ACC112 (cell line): ENCODE measurements around the gene AADACL2.

ENCODE experiments used
- H2AFZ ChIP-seq: fragments of 200-600 bp; sonication (generic); one replicate; pipeline ENCODE4 v1.6.0; 2017; ENCODE audit warnings: antibody characterized with exemption, low read length; ENCODE audit not compliant: unreplicated experiment
- H3K27ac ChIP-seq: fragments of 200-600 bp; sonication (generic); 2 replicates; pipeline ENCODE4 v1.5.1; 2014; ENCODE audit warnings: low read depth, mild to moderate bottlenecking, antibody characterized with exemption, low read length, moderate library complexity
- H3K27me3 ChIP-seq: fragments of 200-600 bp; sonication (generic); 2 replicates; pipeline ENCODE4 v1.6.1; 2014; ENCODE audit warnings: mild to moderate bottlenecking, antibody characterized with exemption, low read length, moderate library complexity, mixed read lengths; ENCODE audit not compliant: insufficient read depth
- H3K36me3 ChIP-seq: fragments of 200-600 bp; sonication (generic); 2 replicates; pipeline ENCODE4 v1.6.1; 2016; ENCODE audit warnings: mild to moderate bottlenecking, antibody characterized with exemption, low read length, moderate library complexity, mixed read lengths; ENCODE audit not compliant: insufficient read depth
- H3K4me1 ChIP-seq: fragments of 200-600 bp; sonication (generic); one replicate; pipeline ENCODE4 v1.6.1; 2016; ENCODE audit warnings: low read length, mixed read lengths; ENCODE audit not compliant: insufficient read depth, unreplicated experiment, control insufficient read depth
- H3K4me3 ChIP-seq: fragments of 200-600 bp; sonication (generic); 2 replicates; pipeline ENCODE4 v1.5.1; 2014; ENCODE audit warnings: mild to moderate bottlenecking, low read depth, low read length
- H3K79me2 ChIP-seq: fragments of 200-600 bp; sonication (generic); one replicate; pipeline ENCODE4 v1.6.0; 2016; ENCODE audit warnings: low read length; ENCODE audit not compliant: control insufficient read depth, unreplicated experiment, insufficient read depth

Gene AADACL2

GRCh38 chr3:151798466-151798865 lies 64.7 kb downstream of the AADACL2 start:
- Histone ChIP-seq H3K4me1 (peaks cover 14% of the 10 kb centered on the region), H3K36me3 (no peaks in the 10 kb centered on the region), H3K27ac (peak overlapping the region; percentile 38; the same call in 1 of the 2 replicates), H3K27me3 (no peaks in the 10 kb centered on the region), H2AFZ (no peak overlapping the region), H3K79me2 (no peaks in the 10 kb centered on the region), H3K4me3 (no peak overlapping the region)

- H3K79me2 ChIP-seq: no peaks in the 10 kb centered on the region
- no peak overlapping the region for H3K4me3 ChIP-seq
- H2AFZ ChIP-seq: peak overlapping the region; percentile 79
- H3K36me3 ChIP-seq: no peaks in the 10 kb centered on the region
- H3K27ac ChIP-seq: no peak overlapping the region
- no peaks in the 10 kb centered on the region for H3K27me3 ChIP-seq
- peaks cover 10% of the 10 kb centered on the region for H3K4me1 ChIP-seq
Observed at GRCh38 chr3:151800431-151800830, 66.7 kb downstream of the AADACL2 start.

- Histone ChIP-seq H2AFZ (no peak overlapping the region), H3K36me3 (no peaks in the 10 kb centered on the region), H3K79me2 (no peaks in the 10 kb centered on the region), H3K27ac (no peak overlapping the region), H3K4me1 (no peaks in the 10 kb centered on the region), H3K27me3 (no peaks in the 10 kb centered on the region), H3K4me3 (no peak overlapping the region)
Observed at GRCh38 chr3:151804267-151804666, 70.5 kb downstream of the AADACL2 start.

GRCh38 chr3:151806838-151807237 lies 73.1 kb downstream of the AADACL2 start:
- no peaks in the 10 kb centered on the region; the same call in 1 of the 2 replicates for H3K36me3 ChIP-seq
- H3K4me3 ChIP-seq: no peak overlapping the region
- no peaks in the 10 kb centered on the region for H3K79me2 ChIP-seq
- H3K27ac ChIP-seq: no peak overlapping the region
- H3K27me3 ChIP-seq: no peaks in the 10 kb centered on the region
- no peak overlapping the region for H2AFZ ChIP-seq
- no peaks in the 10 kb centered on the region for H3K4me1 ChIP-seq
